Activated CD4-positive, CD25-positive, alpha-beta regulatory T cell treated with anti-CD3 and anti-CD28 coated beads, Interleukin-2, amount 50 U/mL, for 16 hours (primary cell): ENCODE measurements around the gene MRPL48.
"Not testable (repeated sequence)": the region's sequence is repeated elsewhere in the genome, so short reads cannot be mapped to it uniquely, and the experiment has no call there.

Source experiments
- DNase-seq: peaks from one replicate; pipeline ENCODE4 v3.0.0-alpha.2; 2020; ENCODE audit warnings: low read depth, low spot score

The MRPL48 gene

DNA sequence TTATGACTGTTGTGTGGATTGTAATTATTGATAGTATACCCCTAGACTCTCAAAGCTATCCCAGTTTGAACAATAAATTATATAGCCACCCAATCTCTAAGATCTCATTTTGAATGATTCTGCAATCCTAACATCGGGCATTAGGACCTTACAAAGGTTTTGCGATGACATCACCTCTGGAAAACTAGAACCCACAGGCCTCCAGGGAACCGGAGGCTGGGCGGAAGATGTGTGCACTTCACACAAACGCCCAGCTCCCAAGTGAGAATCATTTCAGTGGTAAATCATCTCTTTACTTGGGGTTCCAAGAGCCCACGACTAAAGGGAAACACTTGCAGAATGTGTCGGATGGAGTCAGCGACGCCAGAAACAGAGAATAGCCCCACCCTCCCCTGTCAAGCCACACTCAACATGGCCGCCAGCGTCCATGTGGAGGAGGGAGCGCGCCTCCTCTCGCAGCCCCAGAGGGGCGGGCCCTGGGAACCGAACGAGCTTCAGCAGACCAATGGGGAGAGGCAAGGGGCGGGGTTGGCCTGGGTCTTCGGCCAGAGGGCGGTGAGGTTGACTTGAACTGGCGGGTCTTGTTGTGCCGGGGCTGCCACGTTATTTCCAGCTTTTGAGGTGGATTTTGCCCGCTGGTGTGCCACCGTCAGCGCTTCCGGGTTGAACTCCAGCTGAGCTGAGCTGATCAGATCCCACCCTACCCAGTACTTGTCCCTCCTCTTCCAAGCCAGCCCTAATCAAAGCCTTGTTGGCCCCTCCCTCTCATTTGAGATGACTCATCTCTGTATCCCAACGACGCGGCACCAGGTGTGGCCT, 8.4 kb upstream of the MRPL48 start:
- peak; percentile 95 for DNase-seq

DNA sequence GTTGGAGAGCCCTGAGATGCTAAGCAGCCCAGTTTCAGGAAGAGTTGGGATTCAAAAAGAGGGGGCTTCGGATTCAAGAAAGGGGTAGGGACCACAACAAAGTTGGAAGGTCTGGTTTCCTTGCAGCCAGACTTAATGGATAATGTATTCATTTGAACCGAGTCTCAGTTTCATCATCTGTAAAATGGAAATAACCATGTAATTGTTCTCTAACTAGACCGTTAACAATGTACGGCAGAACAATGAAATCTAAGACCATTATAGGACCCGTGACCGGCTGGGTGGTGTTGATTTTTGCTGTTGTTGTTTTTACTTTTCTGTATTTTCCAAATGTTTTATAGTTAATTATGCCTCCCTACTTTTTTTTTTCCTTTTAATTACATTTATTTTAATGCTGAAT, 6.4 kb upstream of the MRPL48 start:
- DNase-seq = no peak

DNA sequence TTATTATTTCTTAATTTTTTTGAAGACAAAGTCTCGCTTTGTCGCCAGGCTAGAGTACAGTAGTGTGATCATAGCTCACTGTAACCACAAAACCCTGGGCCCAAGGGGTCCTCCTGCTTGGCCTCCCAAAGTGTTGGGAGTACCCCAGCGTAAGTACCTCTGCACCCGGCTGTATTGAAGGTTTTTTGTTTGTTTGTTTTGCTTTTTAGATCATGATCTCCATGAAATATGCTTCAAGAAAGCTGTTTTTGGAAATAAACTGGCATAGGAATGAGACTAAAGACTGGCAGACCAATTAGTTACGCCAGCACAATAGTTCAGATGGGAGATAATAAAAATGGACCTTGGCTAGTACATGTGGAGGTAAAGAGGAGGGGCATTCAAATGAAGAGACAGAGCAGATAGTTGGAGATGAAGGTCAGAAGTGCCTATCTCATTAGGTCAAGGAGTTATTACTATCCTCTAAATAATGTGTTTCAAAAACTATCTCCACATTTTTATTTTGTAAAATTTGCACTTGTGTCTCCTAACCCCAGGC, 4.1 kb upstream of the MRPL48 start:
- no peak for DNase-seq

DNA sequence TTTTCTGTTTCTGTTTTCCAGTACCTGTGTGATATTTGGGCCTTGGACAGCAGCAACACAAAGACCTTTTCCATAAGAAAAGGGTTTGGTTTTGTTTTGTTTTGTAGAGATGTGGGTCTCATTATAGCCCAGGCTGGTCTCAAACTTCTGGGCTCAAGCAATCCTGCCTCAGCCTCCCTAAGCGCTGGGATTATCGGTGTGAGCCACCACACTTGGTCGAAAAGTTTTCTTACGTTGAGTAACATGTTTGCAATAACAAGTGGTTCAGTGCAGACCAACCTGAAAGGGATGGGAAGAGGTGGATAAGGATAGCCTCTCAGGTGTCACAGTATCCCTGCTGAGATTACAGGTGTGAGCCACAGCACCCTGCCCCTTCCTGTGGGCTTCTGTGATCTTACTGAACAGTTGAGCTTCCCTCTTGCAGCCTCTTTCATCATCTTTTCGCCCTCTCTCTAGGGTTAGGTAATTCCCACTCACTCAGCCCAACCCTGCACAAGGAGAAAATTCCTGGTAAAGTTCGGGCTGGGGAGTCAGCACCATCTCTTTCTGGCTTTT, 3.5 kb upstream of the MRPL48 start:
- DNase-seq = no peak

DNA sequence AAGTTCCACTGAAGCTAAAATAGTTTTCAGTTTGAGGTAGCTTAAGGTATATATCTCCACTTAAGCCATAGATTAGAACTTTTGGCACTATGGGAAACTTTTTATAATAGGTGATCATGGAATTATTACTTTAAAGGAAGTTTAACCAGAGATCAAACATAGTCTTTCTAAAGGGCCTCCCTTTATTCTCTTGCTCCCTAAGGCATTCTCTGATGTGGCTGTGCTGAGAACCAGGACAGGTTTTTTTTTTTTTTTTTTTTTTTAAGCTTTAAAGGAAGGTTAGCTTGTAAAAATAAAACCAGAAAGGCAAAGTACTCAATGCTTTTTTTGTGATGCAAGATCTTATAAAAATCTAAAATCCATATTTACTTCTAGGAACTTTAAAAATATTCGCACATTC, 2.9 kb upstream of the MRPL48 start:
- no peak for DNase-seq

DNA sequence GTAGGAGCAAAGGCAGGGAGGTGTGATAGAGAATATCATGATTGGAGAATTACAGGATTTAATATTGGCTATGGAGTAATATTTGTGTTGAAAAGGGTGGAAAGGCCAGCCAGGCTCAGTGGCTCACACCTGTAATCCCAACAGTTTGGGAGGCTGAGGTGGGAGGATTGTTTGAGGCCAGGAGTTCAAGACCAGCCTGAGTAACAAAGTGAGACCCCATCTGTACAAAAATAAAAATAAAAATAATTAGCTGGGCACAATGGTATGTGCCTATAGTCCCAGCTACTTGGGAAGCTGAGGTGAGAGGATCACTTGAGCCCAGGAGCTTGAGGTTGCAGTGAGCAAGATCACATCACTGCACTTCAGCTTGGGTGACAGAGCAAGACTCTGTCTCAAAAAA, 2.2 kb upstream of the MRPL48 start:
- DNase-seq = not testable (repeated sequence)

DNA sequence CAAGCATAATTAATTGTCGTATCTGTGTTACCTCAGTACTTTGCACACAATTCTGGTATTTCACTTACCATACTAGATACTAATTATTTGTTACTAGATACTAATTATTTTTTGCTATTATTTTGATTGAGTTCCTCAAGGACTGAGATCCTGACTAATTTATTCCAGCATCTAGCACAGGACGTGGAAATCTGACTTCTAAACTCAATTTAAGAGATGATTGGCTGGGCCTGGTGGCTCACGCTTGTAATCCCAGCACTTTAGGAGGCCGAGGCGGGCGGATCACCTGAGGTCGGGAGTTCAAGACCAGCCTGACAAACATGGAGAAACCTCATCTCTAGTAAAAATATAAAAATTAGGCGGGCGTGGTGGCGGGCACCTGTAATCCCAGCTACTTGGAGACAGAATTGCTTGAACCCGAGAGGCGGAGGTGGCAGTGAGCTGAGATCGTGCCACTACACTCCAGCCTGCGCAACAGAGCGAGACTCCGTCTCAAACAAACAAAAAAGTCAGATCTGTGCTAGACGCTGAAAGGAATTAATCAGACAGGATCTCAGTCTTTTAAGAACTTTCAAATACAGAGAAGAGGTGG, 527 bp upstream of the MRPL48 start:
- DNase-seq = no peak

DNA sequence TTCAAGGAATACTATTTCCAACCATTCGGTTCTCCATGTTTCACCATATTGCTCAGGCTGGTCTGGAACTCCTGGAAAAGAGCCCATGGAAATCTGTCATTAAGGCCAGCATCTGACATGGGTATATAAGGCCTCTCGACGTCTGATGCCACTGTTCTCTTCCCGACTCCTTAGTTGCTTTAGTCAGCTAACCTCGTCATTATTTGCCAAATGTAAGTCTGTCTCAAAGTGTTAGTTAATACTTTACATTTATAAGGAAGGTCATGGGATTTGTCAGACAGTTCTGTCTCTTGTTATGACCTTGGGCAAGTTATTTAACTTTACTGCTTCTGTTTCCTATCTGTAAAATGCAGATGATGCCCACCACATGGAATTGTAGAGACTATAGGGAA, 1.6 kb downstream of the MRPL48 start:
- no peak for DNase-seq

DNA sequence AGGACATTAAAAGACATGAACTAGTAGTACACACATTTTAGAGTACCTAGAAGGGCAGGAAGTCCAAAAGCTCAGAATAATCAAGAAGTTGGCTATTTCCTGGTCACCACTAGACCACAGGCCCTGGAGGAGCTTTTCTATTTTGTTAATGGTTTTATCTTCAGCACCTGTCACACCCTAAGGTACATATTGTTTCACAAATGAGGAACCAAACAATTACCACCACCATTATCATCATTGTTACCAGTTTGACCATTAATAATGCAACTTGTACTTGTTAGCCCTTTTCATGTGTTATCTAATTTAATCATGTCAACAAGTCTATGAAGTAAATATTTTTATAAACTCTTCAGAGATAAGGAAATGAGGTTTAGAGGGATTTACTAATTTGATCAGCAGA, 4.9 kb downstream of the MRPL48 start:
- no peak for DNase-seq

DNA sequence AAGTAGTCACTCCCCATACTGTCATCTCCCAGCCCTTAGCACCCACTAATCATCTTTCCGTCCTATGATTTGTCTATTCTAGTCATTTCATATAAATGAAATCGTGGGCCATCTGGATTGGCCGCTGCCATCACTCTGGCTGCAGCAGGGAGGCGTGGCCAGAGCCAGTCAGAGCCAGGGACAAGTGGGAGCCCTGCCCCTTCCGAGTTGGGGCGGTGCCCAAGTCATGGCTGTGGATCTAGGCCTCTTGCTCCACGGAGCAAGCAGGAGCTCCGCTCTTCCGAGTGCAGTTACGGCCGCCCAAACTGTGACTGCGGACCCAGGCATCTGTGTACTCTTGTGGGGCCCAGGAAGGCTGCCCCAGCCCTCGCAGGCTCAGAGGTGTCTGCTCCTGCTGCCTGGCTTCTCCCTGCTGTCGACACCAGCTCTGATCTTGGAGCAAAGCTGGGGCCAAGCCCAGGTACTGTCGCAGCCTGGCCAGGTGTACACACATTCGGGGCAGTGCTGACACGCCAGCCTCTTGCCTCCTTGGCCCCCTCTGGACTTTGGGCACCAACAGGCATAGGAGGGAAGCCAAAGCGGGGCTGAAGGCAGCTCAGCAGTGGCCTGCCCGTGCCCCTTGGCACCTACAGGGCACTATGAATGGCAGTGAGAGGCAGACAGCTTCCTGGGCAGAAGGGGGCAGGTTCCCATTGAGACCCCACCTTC, 8.4 kb downstream of the MRPL48 start:
- DNase-seq = no peak

DNA sequence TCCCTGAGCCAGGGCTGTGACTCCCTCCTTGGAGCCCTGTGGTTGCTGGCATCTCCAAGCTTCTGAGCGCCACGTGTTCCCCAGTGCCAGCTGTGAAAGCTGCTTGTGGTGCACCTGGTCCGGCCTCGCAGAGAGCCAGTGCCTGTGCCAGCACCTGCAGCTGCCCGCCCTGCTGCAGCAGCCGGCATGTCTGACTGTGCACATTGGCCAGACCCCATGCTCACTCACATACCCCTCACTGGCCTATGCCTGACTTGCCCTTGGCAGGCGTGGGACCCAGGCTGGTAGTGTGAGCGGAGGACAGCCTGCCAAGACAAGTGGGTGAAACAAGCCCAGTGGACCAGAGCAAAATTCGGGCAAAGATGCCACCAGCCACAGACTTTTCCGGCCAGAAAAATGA, 9.8 kb downstream of the MRPL48 start:
- DNase-seq = no peak

DNA sequence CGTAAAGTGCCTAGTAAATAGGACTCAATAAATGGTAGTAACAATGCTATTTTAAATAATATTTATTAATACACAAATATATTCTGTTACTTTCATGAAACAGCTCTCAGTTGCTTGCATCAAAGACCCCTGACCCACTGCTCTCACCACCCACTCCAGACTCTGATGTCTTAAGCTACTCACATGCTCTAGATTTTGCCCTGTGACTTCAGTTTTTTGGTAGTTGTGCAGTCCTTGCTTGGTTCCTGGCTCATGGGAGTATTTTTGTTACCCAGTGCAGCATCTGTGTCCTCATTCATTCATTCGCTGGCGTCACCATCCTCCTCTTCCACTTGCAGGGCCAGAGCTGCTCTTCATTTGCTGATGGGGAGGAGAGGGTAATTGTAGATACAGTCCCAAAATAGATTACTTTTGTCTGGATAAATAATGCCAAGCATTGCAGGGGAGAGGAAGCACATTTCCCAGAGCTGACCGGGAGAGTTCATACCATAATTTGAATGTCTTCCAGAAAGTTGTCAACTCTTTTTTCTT, 12.7 kb downstream of the MRPL48 start:
- DNase-seq = no peak

DNA sequence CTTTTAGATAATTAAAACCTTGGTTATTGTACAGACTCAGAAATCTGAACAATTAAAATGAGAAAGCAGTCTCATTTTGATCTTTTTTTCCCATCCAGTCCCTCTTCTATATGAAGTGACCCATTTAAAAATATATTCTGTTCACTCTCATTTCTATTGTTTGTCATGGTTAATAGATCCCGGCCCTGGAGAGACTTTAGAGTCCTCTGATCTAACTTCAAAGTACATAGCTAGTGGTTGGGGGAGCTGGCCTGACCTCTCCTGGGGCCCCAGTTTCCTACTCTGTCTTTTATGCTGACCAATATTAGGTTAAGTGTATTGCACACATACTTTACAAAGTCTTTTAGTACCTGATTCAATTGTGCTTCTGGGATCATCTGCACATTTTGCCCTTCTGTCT, 13.5 kb downstream of the MRPL48 start:
- DNase-seq = no peak

DNA sequence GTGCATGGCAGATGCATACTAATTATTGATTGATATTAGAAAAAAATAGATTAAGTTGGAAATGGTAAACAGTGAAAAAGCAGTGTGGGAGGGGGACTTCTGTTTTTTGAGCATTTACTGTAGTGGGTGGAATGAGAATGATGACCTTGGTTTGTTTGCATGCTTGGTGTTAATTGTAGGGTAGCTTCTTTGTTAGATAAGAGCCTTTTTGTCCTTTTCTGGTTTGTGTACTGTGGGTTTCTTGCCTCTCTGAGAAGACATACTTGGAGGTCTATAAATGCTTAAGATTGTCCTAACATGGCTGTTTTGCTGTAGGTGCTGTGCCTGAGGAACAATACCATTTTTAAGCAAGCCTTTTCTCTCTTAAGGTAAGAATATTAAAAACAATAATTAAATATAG, 17.0 kb downstream of the MRPL48 start:
- no peak for DNase-seq

DNA sequence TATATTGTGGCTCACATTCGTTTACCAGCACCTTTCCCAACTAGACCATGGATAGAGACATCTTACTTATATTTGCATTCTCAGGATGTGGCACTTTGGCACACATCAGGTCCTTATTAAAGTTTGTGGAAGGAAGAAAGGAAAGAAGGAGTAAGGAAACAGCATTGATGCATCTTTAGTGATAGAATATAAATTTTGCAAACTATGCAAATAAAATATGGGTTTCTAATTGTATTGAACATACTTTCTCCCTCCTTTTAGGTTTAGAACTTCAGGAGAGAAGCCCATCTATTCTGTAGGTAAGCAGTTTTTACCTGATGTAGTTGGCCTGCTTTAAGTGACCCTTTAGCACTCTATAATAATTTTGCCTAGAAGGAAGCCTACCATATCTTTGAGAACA, 20.4 kb downstream of the MRPL48 start:
- no peak for DNase-seq

DNA sequence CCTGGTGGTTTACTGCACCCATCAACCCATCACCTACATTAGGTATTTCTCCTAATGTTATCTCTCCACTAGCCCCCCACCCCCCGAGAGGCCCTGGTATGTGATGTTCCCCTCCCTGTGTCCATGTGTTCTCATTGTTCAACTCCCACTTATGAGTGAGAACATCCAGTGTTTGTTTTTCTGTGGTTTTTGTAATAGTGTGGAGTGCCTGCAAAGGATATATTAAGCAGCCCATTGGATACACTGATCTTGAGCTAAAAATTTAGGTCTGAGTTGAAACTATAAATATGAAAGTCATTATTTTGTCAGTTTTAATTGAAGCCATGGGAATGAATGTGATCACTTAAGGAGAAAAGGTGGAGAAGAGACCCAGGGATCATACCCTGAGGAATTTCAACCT, 23.0 kb downstream of the MRPL48 start:
- no peak for DNase-seq

DNA sequence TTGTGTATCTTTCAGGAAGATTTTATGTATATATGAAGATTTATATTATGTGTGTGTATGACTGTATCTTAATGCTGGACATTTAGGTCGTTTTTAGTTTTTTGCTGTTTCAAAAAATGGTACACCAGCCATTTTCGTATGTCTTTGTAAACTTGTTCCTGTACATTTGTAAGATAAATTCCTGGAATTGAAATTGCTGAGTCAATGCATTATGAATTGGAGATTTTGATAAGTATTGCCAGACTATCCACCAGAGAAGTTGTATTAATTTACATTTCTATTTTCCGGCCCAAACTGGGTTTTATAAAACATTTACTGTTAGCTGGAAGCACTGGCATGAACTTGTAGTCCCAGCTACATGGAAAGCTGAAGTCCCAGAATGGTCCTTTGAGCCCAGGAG, 24.6 kb downstream of the MRPL48 start:
- DNase-seq = no peak

DNA sequence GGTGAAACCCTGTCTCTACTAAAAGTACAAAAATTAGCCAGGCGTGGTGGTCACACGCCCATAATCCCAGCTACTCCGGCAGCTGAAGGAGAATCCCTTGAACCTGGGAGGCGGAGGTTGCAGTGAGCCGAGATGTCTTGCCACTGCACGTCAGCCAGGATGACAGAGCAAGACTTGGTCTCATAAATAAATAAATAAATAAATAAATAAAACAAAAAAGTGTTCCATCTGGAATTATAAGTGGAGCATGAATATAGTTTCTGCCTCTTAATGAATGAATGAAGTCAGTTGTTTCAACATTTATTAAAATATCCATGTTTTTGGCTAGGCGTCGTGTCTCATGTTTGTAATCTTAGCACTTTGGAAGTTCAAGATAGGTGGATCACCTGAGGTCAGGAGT, 27.1 kb downstream of the MRPL48 start:
- no peak for DNase-seq

DNA sequence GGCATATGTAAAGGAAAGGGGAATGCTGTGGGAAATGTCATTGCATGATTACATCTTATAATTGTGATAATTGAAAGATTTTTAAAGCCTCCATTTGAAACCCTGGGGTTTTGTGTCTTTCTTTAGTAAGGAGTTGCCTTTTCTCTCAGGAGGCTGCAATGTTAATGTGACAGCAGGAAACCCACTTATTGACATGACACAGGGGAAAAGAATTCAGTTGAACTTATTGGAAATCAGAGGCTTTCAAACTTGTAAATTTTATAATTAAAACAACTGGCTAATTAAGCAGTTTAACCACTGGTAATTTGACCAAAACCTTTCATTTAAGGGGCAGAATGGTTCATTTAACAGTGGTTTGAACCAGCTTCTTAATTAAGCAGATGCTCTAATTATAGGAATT, 31.2 kb downstream of the MRPL48 start:
- no peak for DNase-seq

DNA sequence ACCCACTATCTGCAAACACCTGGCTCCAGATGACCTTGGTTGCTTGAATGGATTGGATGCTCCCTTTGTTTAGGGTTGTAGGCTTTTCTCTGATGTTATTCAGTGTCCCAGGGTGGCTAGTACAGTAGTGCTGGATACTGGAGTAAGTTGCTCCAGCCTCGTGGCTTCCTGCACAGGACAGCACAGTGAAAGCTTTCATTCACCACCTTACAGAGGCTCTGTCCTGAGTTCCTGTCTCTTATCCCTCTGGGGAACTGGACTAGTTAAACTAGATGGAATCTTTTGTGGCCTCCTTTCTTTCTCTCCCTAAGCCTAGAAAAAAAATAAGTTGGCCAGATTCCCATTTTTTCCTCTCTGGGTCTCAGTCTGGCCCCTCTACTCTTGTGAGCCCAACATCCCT, 42.6 kb downstream of the MRPL48 start:
- DNase-seq = no peak

DNA sequence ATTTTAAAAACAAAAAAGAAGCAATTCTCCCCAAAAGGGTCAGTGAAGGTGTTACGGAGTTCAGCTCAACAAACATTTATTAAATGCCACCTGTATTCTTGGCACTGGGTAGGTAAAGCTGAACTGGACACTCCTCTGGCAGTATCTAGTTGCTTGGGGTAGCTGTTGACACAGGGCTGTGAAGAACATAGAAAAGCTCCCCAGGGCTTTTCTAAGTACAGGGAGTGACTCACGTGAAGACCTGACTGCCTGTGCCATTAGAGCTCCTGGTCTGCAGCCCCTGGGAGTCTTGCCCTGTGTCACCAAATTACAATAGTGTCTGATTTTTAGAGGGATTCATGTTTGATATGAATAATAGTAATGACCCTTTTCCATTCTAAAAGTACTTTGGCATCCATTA, 45.4 kb downstream of the MRPL48 start:
- DNase-seq = no peak

DNA sequence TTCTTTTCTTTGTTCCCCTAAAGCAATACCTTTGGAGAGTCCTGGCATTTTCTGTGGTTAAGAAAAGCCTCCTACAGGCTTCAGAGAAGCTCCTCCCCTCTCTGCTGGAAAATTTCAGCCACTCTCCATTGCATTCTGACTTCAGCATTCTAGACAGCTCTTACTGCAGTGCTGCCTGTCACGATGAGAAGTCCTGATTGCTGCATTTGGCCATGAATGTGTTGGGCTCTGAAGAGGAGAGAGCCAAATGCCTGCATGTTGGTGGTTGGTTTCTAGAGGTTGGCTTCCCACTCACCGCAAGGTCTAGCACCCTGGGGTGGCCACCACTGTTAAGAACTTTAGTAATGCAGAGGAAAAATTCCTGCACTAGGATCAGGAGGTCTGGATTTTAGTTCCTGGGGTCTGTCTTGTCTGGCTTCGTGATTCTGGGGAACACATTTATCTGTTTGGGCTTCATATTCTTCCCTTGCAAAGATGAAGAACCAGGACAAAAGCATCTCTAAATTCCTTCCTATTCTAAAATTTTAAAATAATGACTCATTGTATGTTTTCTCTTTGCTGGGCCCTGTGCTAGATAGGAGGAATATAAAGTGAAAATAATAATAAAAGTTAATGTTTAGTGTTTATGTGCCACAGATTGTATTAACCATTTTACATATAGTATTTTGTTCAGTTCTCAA, 50.9 kb downstream of the MRPL48 start:
- DNase-seq = no peak
